ENCODE results near the gene ACYP1. TPM values are rescaled to one million over a fixed set of nuclear protein-coding genes. Genes with fewer than 3 reads are reported as not detected.

Gene ACYP1
- total and polyA plus RNA-seq, 2 of the 13 experiments (the other 11 are each of a cell fraction or from before 2014, with no cell fraction given): 9.7 to 22.4 TPM

GRCh38 chr14:75098212-75098611 is 34.4 kb upstream of the ACYP1 start:
- intact Hi-C loops (cut with micrococcal nuclease; ENCODE audit: unreplicated experiment) (no loop called here), in situ Hi-C loops (cut with HindIII; ENCODE audit: extremely low pct_ligation_motif_present, low pct_unique_long_range_greater_than_20kb) (no loop called here)
- Histone ChIP-seq H3K4me2 (ENCODE audit: low read depth, low read length) (no peak overlapping the region), H2AFZ (ENCODE audit: low read length) (no peak overlapping the region), H3K36me3 (replicated peaks in 1 of 2; ENCODE audit: control insufficient read depth in 1 of 2, insufficient read depth in 2 of 2, low read length in 2 of 2) (peaks cover 10 to 52% of the 10 kb centered on the region in 2 experiments), H3K4me3 (replicated peaks in 1 of 3; ENCODE audit: insufficient read depth in 1 of 3, low read depth in 2 of 3, low read length in 3 of 3) (no peak overlapping the region), H3K9me3 (ENCODE audit: low read length) (no peaks in the 10 kb centered on the region), H3K27ac (ENCODE audit: extremely low read length, insufficient read depth, low read length) (no peak overlapping the region), H3K4me1 (ENCODE audit: insufficient read depth, low read length) (no peaks in the 10 kb centered on the region), H3K27me3 (ENCODE audit: control insufficient read depth in 1 of 2, insufficient read depth in 2 of 2, low read length in 2 of 2) (no peaks in the 10 kb centered on the region), H3K79me2 (ENCODE audit: insufficient read depth, low read length) (no peaks in the 10 kb centered on the region), H3K9ac (ENCODE audit: insufficient read depth, low read depth, low read length) (no peak overlapping the region), H4K20me1 (ENCODE audit: insufficient read depth, low read length) (no peaks in the 10 kb centered on the region)
- BruUV-seq (replicated peaks): no TSS peak
- no peak for ATAC-seq
- no peak for FAIRE-seq
- CTCF ChIA-PET (ENCODE audit: low intra/inter-chr PET ratio, low total read pairs): no interaction called here
- no peak for TF ChIP-seq NCOA5 (CRISPR knock-in tag; IDR thresholded peaks at IDR 0.05)
- TF ChIP-seq TCF7 (IDR thresholded peaks at IDR 0.05; ENCODE audit: low read depth): no peak
- no peak for TF ChIP-seq POGK (CRISPR knock-in tag; conservative IDR thresholded peaks at IDR 0.05)
- TF ChIP-seq HMGA1 (CRISPR knock-in tag; conservative IDR thresholded peaks at IDR 0.05): no peak
- no peak for TF ChIP-seq PTBP1 (IDR thresholded peaks at IDR 0.05; ENCODE audit: low read depth, low read length, poor library complexity, severe bottlenecking)
- no peak for TF ChIP-seq RAD51 (IDR thresholded peaks at IDR 0.05; ENCODE audit: borderline replicate concordance)
- no peak for TF ChIP-seq ZNF775 (CRISPR knock-in tag; IDR thresholded peaks at IDR 0.05; ENCODE audit: borderline replicate concordance)
- TF ChIP-seq CREBL2 (CRISPR knock-in tag; IDR thresholded peaks at IDR 0.05; ENCODE audit: borderline replicate concordance): no peak
- no peak for TF ChIP-seq NR2F2 (IDR thresholded peaks at IDR 0.05; ENCODE audit: borderline replicate concordance, low read depth)
- POLR2A ChIA-PET: no interaction called here
- DNase-seq (ENCODE audit: low spot score): no peak

Data from HepG2 (cell line).